HS-27A (cell line): ENCODE results near the gene GATAD1.
"Not testable (repeated sequence)": the region's sequence is repeated elsewhere in the genome, so short reads cannot be mapped to it uniquely, and the experiment has no call there.

ENCODE experiments used
- DNase-seq: peaks from one replicate; pipeline ENCODE4 v3.0.0-alpha.2; 2012; ENCODE audit warnings: low read depth, missing footprints

The GATAD1 gene

GRCh38 chr7:92483624-92484023, 36.3 kb downstream of the GATAD1 start:
- DNase-seq = not testable (repeated sequence)

GRCh38 chr7:92484226-92484625, 36.9 kb downstream of the GATAD1 start:
- DNase-seq = not testable (repeated sequence)

GRCh38 chr7:92485267-92485892, 38.1 kb downstream of the GATAD1 start:
- DNase-seq = no peak

DNA sequence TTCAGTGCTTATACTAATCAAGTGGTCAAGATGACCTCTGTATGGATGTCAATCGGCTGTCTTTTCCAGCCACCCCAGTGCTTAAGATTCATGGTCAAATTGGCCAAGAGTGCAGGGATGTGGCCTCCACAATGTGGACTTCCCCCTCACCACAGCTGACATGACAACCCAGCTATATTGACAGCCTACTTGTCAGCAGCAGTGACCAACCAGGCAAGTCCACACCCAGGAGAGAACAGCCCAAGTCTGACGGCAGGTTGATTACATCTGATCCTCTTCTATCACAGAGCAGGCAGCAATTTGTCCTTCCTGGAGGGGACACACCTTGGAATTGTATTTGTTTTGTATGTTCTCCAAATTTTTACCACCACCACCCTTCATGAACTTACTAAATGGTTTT, 38.7 kb downstream of the GATAD1 start:
- DNase-seq = no peak

- no peak for DNase-seq
These were observed 40.5 kb downstream of the GATAD1 start for GRCh38 chr7:92487804-92488203.

DNA sequence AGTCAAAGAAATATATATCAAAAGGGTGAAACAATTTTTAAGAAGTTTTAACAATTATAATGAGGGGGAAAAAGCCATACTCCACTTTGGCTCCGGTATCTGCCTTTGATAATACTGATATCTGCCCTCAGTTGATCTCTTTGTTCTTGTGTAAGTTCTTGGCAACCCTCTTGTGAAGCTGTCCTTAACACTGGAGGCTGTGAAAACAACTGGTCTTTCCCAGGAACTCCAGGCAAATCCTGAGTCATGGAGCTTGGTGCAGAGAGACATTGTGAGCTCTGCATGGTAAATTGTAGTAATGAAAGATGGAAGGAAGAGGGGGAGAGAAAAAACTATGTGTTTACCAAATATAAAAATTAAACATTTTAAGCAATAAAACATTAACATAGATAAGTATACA, 42.4 kb downstream of the GATAD1 start:
- DNase-seq = no peak

- no peak for DNase-seq
These were observed 49.6 kb downstream of the GATAD1 start for GRCh38 chr7:92496876-92497275.

GRCh38 chr7:92498557-92498956, 51.3 kb downstream of the GATAD1 start:
- no peak for DNase-seq

GRCh38 chr7:92503767-92504166, 56.5 kb downstream of the GATAD1 start:
- no peak for DNase-seq

- no peak for DNase-seq
These were observed 57.3 kb downstream of the GATAD1 start for GRCh38 chr7:92504563-92504962.

DNA sequence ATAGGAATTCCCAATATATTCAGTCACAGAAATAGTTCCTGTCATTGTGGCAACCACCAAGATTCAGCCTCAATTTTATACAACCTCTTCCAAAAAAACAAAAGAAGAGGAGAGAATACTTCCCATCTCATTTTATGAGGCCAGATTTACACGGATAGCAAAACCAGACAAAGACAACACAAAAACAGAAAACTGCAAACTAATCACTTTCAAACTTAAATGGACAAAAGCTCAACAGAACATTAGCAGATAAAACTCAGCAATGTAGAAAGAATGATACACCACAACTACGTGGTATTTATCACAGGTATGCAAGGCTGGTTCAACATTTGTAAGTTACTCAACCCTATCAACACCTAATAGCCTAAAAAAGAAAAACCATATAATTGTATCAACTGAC, 59.1 kb downstream of the GATAD1 start:
- DNase-seq = no peak

- no peak for DNase-seq
These were observed 61.7 kb downstream of the GATAD1 start for GRCh38 chr7:92508946-92509345.
